ENCODE results near the gene ZNF605. TPM values are rescaled to one million over a fixed set of nuclear protein-coding genes. Genes with fewer than 3 reads are reported as not detected.
"Not testable (repeated sequence)": the region's sequence is repeated elsewhere in the genome, so short reads cannot be mapped to it uniquely, and the experiment has no call there.

The ZNF605 gene
- total and polyA plus RNA-seq, 7 donors: 0.92 to 15.5 (median 6.2) TPM

GRCh38 chr12:132923356-132923909 is 32.7 kb downstream of the ZNF605 start:
- Histone ChIP-seq H3K27ac (no peak overlapping the region), H3K36me3 (peaks cover 0 to 32% (median 17%) of the 10 kb centered on the region in 4 donors), H3K4me1 (no peaks in the 10 kb centered on the region), H3K9me3 (peaks cover 49 to 64% (median 60%) of the 10 kb centered on the region in 4 donors), H3K4me3 (no peak overlapping the region), H3K27me3 (no peaks in the 10 kb centered on the region)
- WGBS, 2 donors: 54 to 63% methylated on average over 1 of the region's 1 CpG
- no peak for DNase-seq
- intact Hi-C loops (cut with DNase I): no loop called here
- TF ChIP-seq POLR2AphosphoS5 (IDR thresholded peaks at IDR 0.05) (no peak), CTCF (IDR thresholded peaks at IDR 0.05) (no peak)

GRCh38 chr12:132922676-132923075 is 33.4 kb downstream of the ZNF605 start:
- H3K9me3 ChIP-seq: peaks cover 47 to 65% (median 58%) of the 10 kb centered on the region in 4 donors
- DNase-seq: no peak
- H3K4me3 ChIP-seq: no peak overlapping the region
- TF ChIP-seq EP300 (IDR thresholded peaks at IDR 0.05): no peak
- H3K27me3 ChIP-seq: no peaks in the 10 kb centered on the region
- WGBS, 2 donors: 94 to 96% methylated on average over 4 of the region's 4 CpGs
- peaks cover 0 to 24% (median 16%) of the 10 kb centered on the region in 4 donors for H3K36me3 ChIP-seq
- no peaks in the 10 kb centered on the region for H3K4me1 ChIP-seq
- no peak overlapping the region for H3K27ac ChIP-seq
- intact Hi-C loops (cut with DNase I): no loop called here

GRCh38 chr12:132921685-132922084 is 34.4 kb downstream of the ZNF605 start:
- 80 to 87% methylated on average over 9 of the region's 9 CpGs for WGBS, 2 donors

GRCh38 chr12:132918680-132919079 is 37.4 kb downstream of the ZNF605 start:
- TF ChIP-seq EP300 (IDR thresholded peaks at IDR 0.05): no peak
- TF ChIP-seq POLR2AphosphoS5 (IDR thresholded peaks at IDR 0.05): no peak
- no peak for DNase-seq
- no peak overlapping the region for H3K4me3 ChIP-seq
- WGBS, 2 donors: 95 to 97% methylated on average over 6 of the region's 6 CpGs
- H3K27me3 ChIP-seq: no peaks in the 10 kb centered on the region
- H3K4me1 ChIP-seq: no peaks in the 10 kb centered on the region
- intact Hi-C loops (cut with DNase I): no loop called here
- no peak overlapping the region for H3K27ac ChIP-seq
- no peaks in the 10 kb centered on the region for H3K36me3 ChIP-seq
- peaks cover 15 to 41% (median 24%) of the 10 kb centered on the region in 4 donors for H3K9me3 ChIP-seq

More at GRCh38 chr12:132921685-132922084, 34.4 kb downstream of the ZNF605 start:
- H3K4me1 ChIP-seq: no peaks in the 10 kb centered on the region
- no peak overlapping the region for H3K27ac ChIP-seq
- peaks cover 40 to 62% (median 51%) of the 10 kb centered on the region in 4 donors for H3K9me3 ChIP-seq
- no peak for DNase-seq
- H3K4me3 ChIP-seq: no peak overlapping the region
- H3K36me3 ChIP-seq: peaks cover 0 to 14% (median 10%) of the 10 kb centered on the region in 4 donors
- TF ChIP-seq POLR2AphosphoS5 (IDR thresholded peaks at IDR 0.05): no peak
- TF ChIP-seq POLR2A (IDR thresholded peaks at IDR 0.05): no peak
- no peak for TF ChIP-seq EP300 (IDR thresholded peaks at IDR 0.05)
- no peaks in the 10 kb centered on the region for H3K27me3 ChIP-seq
- intact Hi-C loops (cut with DNase I): no loop called here

GRCh38 chr12:132909030-132909368 is 47.1 kb downstream of the ZNF605 start:
- Histone ChIP-seq H3K27me3 (no peaks in the 10 kb centered on the region), H3K4me3 (peak overlapping the region; percentile 48 to 65 (median 58)), H3K9me3 (peaks cover 0 to 7% (median 0%) of the 10 kb centered on the region in 4 donors), H3K27ac (peak overlapping the region; percentile 84 to 87 (median 87)), H3K4me1 (peaks cover 0 to 17% (median 13%) of the 10 kb centered on the region in 4 donors), H3K36me3 (no peaks in the 10 kb centered on the region)
- no peak for DNase-seq
- WGBS, 2 donors: 1 to 3% methylated on average over 22 of the region's 22 CpGs
- TF ChIP-seq CTCF (IDR thresholded peaks at IDR 0.05) (no peak), EP300 (IDR thresholded peaks at IDR 0.05) (no peak), POLR2AphosphoS5 (IDR thresholded peaks at IDR 0.05) (no peak), POLR2A (IDR thresholded peaks at IDR 0.05) (no peak)
- intact Hi-C loops (cut with DNase I): loop anchor here (5.0 to 10.0 kb wide), 2 partner anchors 147 to 224 kb away; partner anchors contain the start of genes ANKLE2, POLE and PXMP2

- H3K4me3 ChIP-seq: peak overlapping the region; percentile 48 to 65 (median 58)
- peak overlapping the region; percentile 84 to 87 (median 87) for H3K27ac ChIP-seq
- intact Hi-C loops (cut with DNase I): loop anchor here (1.0 to 10.0 kb wide), 3 partner anchors 21 to 224 kb away; partner anchors contain the start of genes ANKLE2, CHFR, POLE and PXMP2
- H3K36me3 ChIP-seq: no peaks in the 10 kb centered on the region
- H3K27me3 ChIP-seq: no peaks in the 10 kb centered on the region
- peaks cover 0 to 7% (median 0%) of the 10 kb centered on the region in 4 donors for H3K9me3 ChIP-seq
- 1% methylated on average over 85 of the region's 85 CpGs for WGBS, 2 donors
- TF ChIP-seq CTCF (IDR thresholded peaks at IDR 0.05): no peak
- TF ChIP-seq POLR2A (IDR thresholded peaks at IDR 0.05): peak; percentile 23 to 25
- TF ChIP-seq POLR2AphosphoS5 (IDR thresholded peaks at IDR 0.05): peak; percentile 72 to 90 (median 79)
- peaks cover 0 to 17% (median 13%) of the 10 kb centered on the region in 4 donors for H3K4me1 ChIP-seq
- peak; percentile 99 for DNase-seq
Observed at GRCh38 chr12:132908145-132909029, 47.7 kb downstream of the ZNF605 start.

GRCh38 chr12:132907789-132908144 is 48.3 kb downstream of the ZNF605 start:
- intact Hi-C loops (cut with DNase I): loop anchor here (1.0 to 10.0 kb wide), 3 partner anchors 20 to 223 kb away; partner anchors contain the start of genes ANKLE2, CHFR, POLE and PXMP2
- 7 to 8% methylated on average over 23 of the region's 23 CpGs for WGBS, 2 donors
- Histone ChIP-seq H3K4me3 (peak overlapping the region; percentile 48 to 65 (median 58)), H3K4me1 (peaks cover 0 to 17% (median 13%) of the 10 kb centered on the region in 4 donors), H3K27ac (peak overlapping the region; percentile 84 to 87 (median 87))
- not testable (repeated sequence) for H3K27me3 ChIP-seq, H3K9me3 ChIP-seq, DNase-seq, H3K36me3 ChIP-seq
